ENCODE data around the gene SH3TC1.

The SH3TC1 gene

DNA sequence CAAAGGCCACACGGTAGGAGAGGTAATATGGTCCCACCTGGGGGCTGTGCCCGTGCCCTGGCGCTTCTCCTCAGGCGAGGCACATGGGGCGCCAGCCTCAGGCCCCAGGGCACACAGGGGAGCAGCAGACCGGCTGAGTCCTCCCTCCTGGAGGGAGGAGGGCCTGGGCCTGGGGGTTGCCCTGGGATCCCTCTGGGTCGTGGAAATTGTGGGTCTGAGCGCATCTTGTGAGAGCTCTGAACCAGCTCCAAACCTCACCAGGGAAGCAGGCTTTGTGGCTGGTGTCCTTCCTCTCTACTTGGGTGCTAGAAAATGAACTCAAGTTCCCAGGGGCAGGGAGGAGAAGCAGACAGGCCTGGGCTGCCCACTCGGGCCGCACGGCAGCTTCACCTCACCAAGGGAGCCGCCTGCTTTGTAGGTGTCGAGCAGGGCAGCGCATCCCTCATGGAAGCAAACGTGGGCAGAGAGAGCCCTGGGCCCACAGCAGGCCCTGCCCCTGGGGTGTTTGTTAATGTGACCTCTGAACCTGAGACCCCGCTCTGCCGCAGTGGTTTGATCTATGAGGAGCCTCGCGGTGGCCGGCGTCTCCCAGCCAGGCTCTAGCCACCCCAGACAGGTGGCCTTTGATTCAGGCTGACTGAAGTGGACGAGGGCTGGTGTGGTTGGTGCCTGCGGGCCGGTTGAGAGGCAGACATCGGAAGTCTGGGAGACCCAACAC lies 81.2 kb downstream of the SH3TC1 start:
- DNase-seq, result no peak

DNA sequence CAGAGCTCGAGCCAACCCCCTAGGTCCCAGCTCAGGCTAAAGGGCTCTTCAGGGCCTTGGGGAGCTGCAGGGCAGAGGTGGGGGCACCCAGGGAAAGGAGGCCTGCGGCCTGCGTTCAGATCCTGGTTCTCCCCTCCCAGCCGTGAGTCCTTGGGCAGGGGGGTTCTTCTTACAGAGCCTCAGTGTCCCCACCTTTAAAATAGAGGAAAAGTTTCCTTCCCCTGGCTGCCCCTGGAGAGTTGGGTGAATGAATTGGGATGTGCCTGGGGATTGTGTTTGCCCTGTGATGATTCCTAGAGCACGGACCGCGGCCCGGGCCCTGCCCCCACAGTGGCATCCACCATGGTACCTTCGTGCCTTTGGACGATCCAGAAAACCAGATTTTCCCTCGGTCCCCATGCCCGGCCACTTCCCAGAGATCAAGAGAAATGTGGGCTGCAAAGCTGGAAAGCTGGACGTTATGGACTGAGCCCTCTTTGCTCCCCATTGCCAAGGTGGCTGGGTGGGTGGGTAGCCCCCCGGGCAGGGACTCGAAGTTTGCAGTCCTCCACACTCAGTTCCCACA lies 81.9 kb downstream of the SH3TC1 start:
- DNase-seq, result no peak

DNA sequence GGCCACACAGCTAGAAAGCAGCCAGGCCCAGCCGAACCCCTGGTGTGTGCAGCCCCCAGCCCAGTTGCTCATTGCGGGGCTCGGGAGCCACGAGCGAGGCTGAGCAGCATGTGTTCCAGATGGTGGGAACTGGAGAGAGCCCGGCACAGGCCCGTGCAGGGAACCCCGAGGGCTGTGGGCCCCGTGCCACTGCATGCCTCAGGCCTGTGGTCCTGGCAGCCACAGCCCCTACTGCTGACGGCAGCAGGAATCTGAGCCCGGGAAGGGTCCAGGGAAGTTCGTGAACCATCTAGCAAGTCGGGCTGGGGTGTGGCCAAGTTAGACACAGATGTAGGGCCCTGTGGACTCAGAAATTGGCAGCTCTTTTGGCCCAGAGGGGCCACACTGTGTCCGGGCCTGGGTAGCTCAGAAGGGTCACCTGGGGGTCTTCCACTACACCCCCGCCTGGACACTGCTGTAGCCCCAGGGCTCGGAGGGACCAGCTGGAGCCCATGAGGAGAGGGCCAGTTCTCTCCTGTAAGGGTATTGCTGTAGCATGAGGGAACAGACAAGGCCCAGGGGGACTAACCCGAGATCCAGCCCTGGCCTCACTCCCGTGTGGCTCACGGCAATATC lies 82.5 kb downstream of the SH3TC1 start:
- no peak for DNase-seq

GRCh38 chr4:8282134-8282641 lies 83.1 kb downstream of the SH3TC1 start:
- no peak for DNase-seq

GRCh38 chr4:8282742-8283141 lies 83.7 kb downstream of the SH3TC1 start:
- DNase-seq, result no peak

- no peak for DNase-seq
Measured at GRCh38 chr4:8283161-8283560, 84.1 kb downstream of the SH3TC1 start.

DNA sequence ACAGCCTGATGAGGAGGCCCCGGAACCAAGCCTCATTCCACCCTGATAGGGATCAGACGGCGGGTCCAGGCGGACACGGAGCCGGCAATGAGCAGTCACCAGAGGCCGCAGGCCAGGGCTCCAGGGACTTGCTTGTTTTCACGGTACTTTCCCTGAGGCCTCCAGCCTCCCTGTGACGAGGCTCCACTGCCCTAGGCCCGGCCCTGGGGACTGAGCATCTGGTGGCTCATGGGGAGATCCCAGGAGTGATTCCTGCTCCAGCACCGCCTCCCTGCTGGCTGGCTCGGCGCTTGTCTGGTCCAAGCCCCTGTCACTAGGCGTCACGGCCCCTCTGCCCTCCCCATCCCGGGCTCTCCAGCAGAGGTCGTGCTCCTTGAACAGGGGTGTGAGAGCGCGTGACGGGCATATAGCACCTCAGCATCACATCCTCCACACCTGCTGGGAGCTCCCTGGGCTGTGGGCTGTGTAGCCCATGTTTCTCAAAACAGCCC lies 84.6 kb downstream of the SH3TC1 start:
- DNase-seq, result no peak

- no peak for DNase-seq
Measured at GRCh38 chr4:8284391-8284790, 85.3 kb downstream of the SH3TC1 start.

- DNase-seq, result no peak
Measured at GRCh38 chr4:8285143-8285975, 86.3 kb downstream of the SH3TC1 start.

DNA sequence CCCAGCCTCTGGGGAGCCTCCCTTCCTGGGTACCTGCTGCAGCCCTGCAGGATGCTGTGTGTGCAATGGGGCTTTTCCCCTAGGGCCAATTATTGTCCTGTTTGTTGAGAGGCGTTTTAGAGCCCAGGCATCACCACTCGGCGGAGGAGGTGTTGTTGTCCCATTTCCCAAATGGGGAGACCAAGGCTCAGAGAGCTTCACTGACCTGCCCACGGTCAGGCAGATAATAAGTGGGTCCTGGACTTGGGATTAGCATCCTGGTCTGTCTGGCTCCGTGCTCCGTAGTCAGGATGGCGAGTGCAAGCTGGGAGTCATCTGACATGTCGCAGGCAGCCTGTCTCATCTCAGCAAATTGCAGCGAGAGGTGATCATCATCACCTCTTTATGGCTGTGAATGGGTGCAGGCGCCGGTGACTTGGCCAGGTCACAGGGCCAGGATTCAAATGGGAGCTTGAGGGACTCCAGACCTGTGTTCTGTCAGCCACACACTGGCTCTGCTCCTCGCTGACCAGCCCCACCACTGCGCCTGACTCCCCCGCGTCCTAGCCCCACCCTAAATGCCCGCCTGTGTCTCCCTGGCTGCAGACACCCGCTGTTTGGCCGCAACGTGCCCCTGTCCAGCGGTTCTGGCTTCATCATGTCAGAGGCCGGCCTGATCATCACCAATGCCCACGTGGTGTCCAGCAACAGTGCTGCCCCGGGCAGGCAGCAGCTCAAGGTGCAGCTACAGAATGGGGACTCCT lies 87.1 kb downstream of the SH3TC1 start:
- DNase-seq, result no peak

DNA sequence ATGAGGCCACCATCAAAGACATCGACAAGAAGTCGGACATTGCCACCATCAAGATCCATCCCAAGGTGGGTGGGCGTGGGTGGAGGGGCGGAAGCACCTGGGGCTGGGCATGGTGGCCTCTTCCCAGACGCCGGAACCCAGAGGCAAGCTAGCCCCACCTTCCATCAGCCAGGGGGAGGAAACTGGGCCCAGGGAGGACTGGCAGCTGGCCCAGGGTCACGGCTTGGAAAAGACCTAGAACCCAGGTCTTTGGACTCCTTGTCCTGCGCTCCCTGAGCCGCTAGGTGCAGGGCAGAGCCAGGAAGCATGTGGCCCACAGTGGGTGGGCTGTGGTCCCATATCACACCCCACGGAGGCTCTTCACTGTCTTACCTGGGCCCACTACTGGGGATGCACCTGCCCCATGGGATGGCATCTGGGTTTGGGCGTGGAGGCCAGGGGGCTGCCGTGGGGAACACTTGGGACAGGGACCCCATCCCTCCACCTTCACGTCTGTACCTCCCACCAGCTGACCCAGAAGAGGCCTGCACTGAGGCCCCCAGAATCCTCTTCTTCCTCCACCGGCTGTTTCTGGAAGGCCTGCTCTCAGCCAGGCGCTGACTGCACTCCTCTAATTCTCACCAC lies 87.7 kb downstream of the SH3TC1 start:
- no peak for DNase-seq

GRCh38 chr4:8287343-8288280 lies 88.5 kb downstream of the SH3TC1 start:
- DNase-seq, result no peak

DNA sequence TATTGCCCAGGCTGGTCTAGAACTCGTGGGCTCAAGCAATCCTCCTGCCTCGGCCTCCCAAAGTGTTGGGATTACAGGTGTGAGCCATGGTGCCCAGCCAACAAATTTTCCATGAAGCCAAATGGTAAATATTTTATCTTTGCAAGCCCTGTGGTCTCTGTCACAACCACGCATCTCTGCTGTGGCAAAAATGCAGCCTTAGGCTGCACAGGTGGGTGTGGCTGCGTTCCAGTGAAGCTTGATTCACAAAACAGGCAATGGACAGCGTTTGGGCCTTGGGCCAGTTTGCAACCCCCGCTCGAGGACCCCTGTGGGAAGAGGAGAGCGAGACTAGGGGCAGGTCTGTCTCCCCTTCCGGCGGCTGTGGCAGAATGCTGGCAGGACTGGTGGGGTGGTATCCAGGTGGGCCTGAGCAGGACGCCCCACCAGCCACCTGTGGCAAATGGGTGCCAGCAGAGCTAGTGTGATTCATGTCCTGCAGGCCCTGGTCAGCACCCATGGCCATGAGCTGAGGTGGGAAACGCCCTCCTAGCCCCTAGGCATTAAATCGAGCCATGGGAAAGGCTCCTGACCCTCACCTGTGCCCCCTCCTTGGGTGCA lies 90.2 kb downstream of the SH3TC1 start:
- no peak for DNase-seq

DNA sequence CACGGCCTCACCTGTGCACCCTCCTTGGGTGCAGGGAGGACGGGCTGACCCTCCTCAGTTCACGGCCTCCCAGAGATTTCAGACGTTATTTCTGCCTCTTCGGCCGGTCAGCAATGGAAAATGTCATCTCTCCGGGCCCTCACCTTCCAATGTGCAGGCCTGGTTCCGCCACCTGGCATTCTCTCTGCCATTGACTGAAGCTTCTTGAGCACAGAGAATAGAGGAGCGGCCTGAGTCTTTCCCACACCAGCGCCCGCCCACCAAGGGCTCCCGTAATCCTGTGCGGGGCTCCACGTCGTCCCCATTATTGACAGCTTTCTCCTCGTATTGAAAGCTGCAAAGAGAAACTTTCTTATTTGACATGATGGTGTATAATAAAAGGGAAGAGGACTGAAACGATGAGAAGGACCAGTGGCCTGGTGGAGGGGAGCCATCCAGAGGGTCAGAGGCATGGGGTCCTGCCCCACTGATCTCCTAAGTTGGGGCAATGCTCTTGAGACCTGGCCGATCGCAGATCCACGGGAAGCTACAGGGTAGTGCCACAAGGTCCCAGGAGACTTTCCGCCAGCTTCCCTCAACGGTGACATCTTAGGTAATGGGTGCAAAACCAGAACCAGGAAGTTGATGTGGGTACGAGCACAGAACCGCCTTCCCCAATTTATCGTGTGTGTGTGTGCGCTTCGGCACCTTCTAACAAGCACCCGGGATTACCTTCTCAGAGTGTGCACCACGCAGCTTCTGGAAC lies 91.0 kb downstream of the SH3TC1 start:
- DNase-seq, result no peak

- no peak for DNase-seq
Measured at GRCh38 chr4:8290701-8290970, 91.5 kb downstream of the SH3TC1 start.

All from stimulated activated CD4-positive, alpha-beta T cell treated with anti-CD3 and anti-CD28 coated beads, Interleukin-4, amount 100 ng/mL, for 4 hours (primary cell).